Loucy (cell line): Measurements from ENCODE around the gene WDR12.

Source experiments
- H2AFZ ChIP-seq: fragments of 200-600 bp; sonication (generic); 2 replicates; pipeline ENCODE4 v1.6.0; 2016; ENCODE audit warnings: antibody characterized with exemption, mild to moderate bottlenecking, low read length, moderate library complexity
- H3F3A ChIP-seq: fragments of 200-600 bp; 2 replicates; pipeline ENCODE4 v1.6.0; 2016; ENCODE audit warnings: antibody characterized with exemption, low read depth, mild to moderate bottlenecking
- H3K27me3 ChIP-seq: fragments of 200-600 bp; sonication (generic); 2 replicates; pipeline ENCODE4 v1.6.1; 2014; ENCODE audit warnings: low read length, mild to moderate bottlenecking; ENCODE audit not compliant: insufficient read depth, poor library complexity, severe bottlenecking
- H3K36me3 ChIP-seq: fragments of 200-600 bp; sonication (generic); 2 replicates; pipeline ENCODE4 v1.6.1; 2016; ENCODE audit warnings: low read length; ENCODE audit not compliant: insufficient read depth
- H3K4me1 ChIP-seq: fragments of 200-600 bp; sonication (generic); 2 replicates; pipeline ENCODE4 v1.5.1; 2014; ENCODE audit warnings: low read length, mild to moderate bottlenecking; ENCODE audit not compliant: insufficient read depth, poor library complexity, severe bottlenecking
- H3K4me2 ChIP-seq: fragments of 200-600 bp; sonication (generic); 2 replicates; pipeline ENCODE4 v1.6.0; 2014; ENCODE audit warnings: antibody characterized with exemption, low read length, low read depth, mild to moderate bottlenecking; ENCODE audit not compliant: poor library complexity, severe bottlenecking
- H3K4me3 ChIP-seq: fragments of 200-600 bp; sonication (generic); 2 replicates; pipeline ENCODE4 v1.5.1; 2014; ENCODE audit warnings: low read length, mild to moderate bottlenecking, mixed read lengths; ENCODE audit not compliant: poor library complexity, severe bottlenecking
- H3K79me2 ChIP-seq: fragments of 200-600 bp; sonication (generic); 2 replicates; pipeline ENCODE4 v1.6.1; 2014; ENCODE audit warnings: low read length; ENCODE audit not compliant: insufficient read depth
- H3K9ac ChIP-seq: fragments of 200-600 bp; sonication (generic); 2 replicates; pipeline ENCODE4 v1.6.0; 2014; ENCODE audit warnings: mild to moderate bottlenecking, low read depth, low read length, moderate library complexity; ENCODE audit not compliant: poor library complexity, severe bottlenecking
- H3K9me2 ChIP-seq: fragments of 200-600 bp; sonication (generic); replicated peaks from 2 replicates; pipeline ENCODE4 v1.6.1; 2016; ENCODE audit warnings: low read depth, low read length, mixed read lengths
- H3K9me3 ChIP-seq: fragments of 200-600 bp; sonication (generic); 2 replicates; pipeline ENCODE4 v1.6.1; 2014; ENCODE audit warnings: mild to moderate bottlenecking, antibody characterized with exemption, low read length, low read depth; ENCODE audit not compliant: insufficient read depth
- H4K20me1 ChIP-seq: fragments of 200-600 bp; sonication (generic); 2 replicates; pipeline ENCODE4 v1.6.0; 2014; ENCODE audit warnings: antibody characterized with exemption, low read length, mild to moderate bottlenecking; ENCODE audit not compliant: insufficient read depth, poor library complexity, severe bottlenecking
- EZH2phosphoT487 ChIP-seq: fragments of 200-600 bp; IDR thresholded peaks from 2 replicates; pipeline ENCODE4 v1.6.1; 2018; ENCODE audit warnings: antibody characterized with exemption, mild to moderate bottlenecking, moderate library complexity, borderline replicate concordance
- TF ChIP-seq, protein P1 (sequence below): fragments of 200-600 bp; sonication (generic); conservative IDR thresholded peaks from 2 replicates; pipeline ENCODE4 v1.5.1; 2014; ENCODE audit warnings: mild to moderate bottlenecking, antibody characterized with exemption, low read length

Gene WDR12

DNA sequence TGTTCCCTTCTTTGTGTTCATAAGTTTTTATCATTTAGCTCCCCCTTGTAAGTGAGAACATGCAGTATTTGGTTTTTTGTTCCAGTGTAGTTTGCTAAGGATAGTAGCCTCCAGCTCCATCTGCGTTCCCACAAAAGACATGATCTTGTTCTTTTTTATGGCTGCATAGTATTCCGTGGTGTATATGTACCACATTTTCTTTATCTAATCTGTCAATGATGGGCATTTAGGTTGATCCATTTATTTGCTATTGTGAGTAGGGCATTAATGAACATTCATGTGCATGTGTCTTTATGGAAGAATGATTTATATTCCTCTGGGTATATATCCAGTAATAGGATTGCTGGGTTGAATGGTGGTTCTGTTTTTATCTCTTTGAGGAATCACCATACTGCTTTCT, 34.0 kb upstream of the WDR12 start:
- H3K4me2 ChIP-seq = no peak overlapping the region
- no peak overlapping the region for H3K4me3 ChIP-seq
- no peaks in the 10 kb centered on the region for H3K9me3 ChIP-seq
- H3K9ac ChIP-seq = no peak overlapping the region
- H4K20me1 ChIP-seq = no peaks in the 10 kb centered on the region
- H2AFZ ChIP-seq = no peak overlapping the region
- H3K4me1 ChIP-seq = no peaks in the 10 kb centered on the region
- no peaks in the 10 kb centered on the region for H3K79me2 ChIP-seq
- no peaks in the 10 kb centered on the region for H3F3A ChIP-seq
- H3K27me3 ChIP-seq = no peaks in the 10 kb centered on the region
- TF ChIP-seq EZH2phosphoT487 = no peak
- TF ChIP-seq, protein P1, sequence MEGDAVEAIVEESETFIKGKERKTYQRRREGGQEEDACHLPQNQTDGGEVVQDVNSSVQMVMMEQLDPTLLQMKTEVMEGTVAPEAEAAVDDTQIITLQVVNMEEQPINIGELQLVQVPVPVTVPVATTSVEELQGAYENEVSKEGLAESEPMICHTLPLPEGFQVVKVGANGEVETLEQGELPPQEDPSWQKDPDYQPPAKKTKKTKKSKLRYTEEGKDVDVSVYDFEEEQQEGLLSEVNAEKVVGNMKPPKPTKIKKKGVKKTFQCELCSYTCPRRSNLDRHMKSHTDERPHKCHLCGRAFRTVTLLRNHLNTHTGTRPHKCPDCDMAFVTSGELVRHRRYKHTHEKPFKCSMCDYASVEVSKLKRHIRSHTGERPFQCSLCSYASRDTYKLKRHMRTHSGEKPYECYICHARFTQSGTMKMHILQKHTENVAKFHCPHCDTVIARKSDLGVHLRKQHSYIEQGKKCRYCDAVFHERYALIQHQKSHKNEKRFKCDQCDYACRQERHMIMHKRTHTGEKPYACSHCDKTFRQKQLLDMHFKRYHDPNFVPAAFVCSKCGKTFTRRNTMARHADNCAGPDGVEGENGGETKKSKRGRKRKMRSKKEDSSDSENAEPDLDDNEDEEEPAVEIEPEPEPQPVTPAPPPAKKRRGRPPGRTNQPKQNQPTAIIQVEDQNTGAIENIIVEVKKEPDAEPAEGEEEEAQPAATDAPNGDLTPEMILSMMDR = no peak
- H3K9me2 ChIP-seq = no peaks in the 10 kb centered on the region
- H3K36me3 ChIP-seq = no peaks in the 10 kb centered on the region

DNA sequence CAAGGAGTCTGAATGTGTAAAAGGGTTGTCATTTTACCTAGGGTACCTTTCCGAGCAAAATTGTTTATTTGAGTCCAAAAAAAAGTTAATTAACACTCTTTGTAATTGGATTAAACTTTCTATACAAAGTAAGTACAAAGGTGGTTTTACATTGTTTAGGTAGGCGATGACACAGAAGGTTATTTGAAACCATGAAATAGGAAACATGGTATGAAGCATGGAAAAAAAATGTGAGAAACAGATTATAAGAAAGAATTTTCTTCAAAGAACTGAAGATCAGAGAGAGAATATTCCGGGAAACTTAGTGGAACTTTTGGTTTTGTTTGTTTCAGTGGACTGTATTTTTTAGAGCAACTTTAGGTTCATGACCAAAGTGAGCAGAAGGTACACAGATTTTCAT, 33.3 kb upstream of the WDR12 start:
- no peak overlapping the region for H3K4me2 ChIP-seq
- no peak overlapping the region for H2AFZ ChIP-seq
- H3K4me1 ChIP-seq = no peaks in the 10 kb centered on the region
- no peaks in the 10 kb centered on the region for H4K20me1 ChIP-seq
- H3K4me3 ChIP-seq = no peak overlapping the region
- H3K79me2 ChIP-seq = no peaks in the 10 kb centered on the region
- H3K36me3 ChIP-seq = no peaks in the 10 kb centered on the region
- no peaks in the 10 kb centered on the region for H3K27me3 ChIP-seq
- no peaks in the 10 kb centered on the region for H3K9me3 ChIP-seq
- no peaks in the 10 kb centered on the region for H3F3A ChIP-seq
- no peak overlapping the region for H3K9ac ChIP-seq
- no peak for TF ChIP-seq EZH2phosphoT487
- TF ChIP-seq, protein P1 = no peak
- no peaks in the 10 kb centered on the region for H3K9me2 ChIP-seq

DNA sequence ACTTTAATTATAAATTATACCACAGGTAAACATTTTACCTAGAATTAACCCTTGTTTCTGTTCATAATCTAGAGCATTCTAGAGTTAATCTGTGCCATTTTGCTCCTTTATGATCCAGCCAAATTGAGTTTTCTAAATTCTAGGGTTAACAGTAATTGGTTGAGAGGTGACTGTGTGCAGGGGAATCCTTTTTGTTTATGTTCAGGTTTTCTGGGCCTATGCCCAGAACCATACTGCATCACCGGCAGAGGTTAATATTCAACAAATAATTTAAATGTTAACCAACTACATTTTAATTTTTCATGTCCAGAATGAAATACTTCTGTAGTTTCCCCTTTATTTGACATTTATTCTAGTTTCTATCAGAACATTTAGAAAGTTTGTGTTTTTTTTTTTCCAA, 32.9 kb upstream of the WDR12 start:
- Histone ChIP-seq H4K20me1 (no peaks in the 10 kb centered on the region), H3K9me3 (no peaks in the 10 kb centered on the region), H3K36me3 (no peaks in the 10 kb centered on the region), H3K4me1 (no peaks in the 10 kb centered on the region), H3K9ac (no peak overlapping the region), H3K9me2 (no peaks in the 10 kb centered on the region), H2AFZ (no peak overlapping the region), H3K4me2 (no peak overlapping the region), H3K27me3 (no peaks in the 10 kb centered on the region), H3K79me2 (no peaks in the 10 kb centered on the region), H3F3A (no peaks in the 10 kb centered on the region), H3K4me3 (no peak overlapping the region)
- TF ChIP-seq EZH2phosphoT487 = no peak
- TF ChIP-seq, protein P1 = no peak
